Prostate gland (tissue), 2 donors: ENCODE measurements around the gene TMEM238L. TPM values are rescaled to one million over a fixed set of nuclear protein-coding genes. Genes with fewer than 3 reads are reported as not detected.

ENCODE experiments used
- DNase-seq: peaks from one replicate; pipeline ENCODE4 v3.0.0-alpha.2; 2019; ENCODE audit warnings: low spot score
- H3K27ac ChIP-seq, 2 donors: fragments of 200-600 bp; sonication (generic); 2 replicates each; pipeline ENCODE4 v1.5.1; 2017 to 2019
- H3K27me3 ChIP-seq: fragments of 200-600 bp; sonication (generic); replicated peaks from 2 replicates; pipeline ENCODE4 v1.5.1; 2019; ENCODE audit not compliant: insufficient read depth
- H3K36me3 ChIP-seq, 2 donors: fragments of 200-600 bp; sonication (generic); 1 replicate in 1 of 2; 2 replicates in 1 of 2; pipeline versions ENCODE4 v1.5.1 to v1.8.1; 2017 to 2019
- H3K4me1 ChIP-seq: fragments of 200-600 bp; sonication (generic); replicated peaks from 2 replicates; pipeline ENCODE4 v1.5.1; 2019
- H3K4me3 ChIP-seq, 2 donors: fragments of 200-600 bp; sonication (generic); 2 replicates each; pipeline ENCODE4 v1.5.1; 2017 to 2019
- H3K9me3 ChIP-seq: fragments of 200-600 bp; sonication (generic); 2 replicates; pipeline ENCODE4 v1.5.1; 2017
- POLR2A ChIP-seq: fragments of 450-650 bp; IDR thresholded peaks from one replicate; pipeline ENCODE4 v1.6.1; 2016; ENCODE audit warnings: antibody characterized with exemption, mild to moderate bottlenecking
- POLR2AphosphoS5 ChIP-seq: sonication (generic); formaldehyde crosslinking; IDR thresholded peaks from one replicate; pipeline ENCODE4 v1.6.1; 2017; ENCODE audit warnings: antibody characterized with exemption
- WGBS: methylation state at CpG from one replicate; pipeline ENCODE4 v1.1.5; 2018; 5-methylcytosine and 5-hydroxymethylcytosine counted together
- intact Hi-C: fragments of 100-400 bp; cut with DNase I; formaldehyde crosslinking; loops from one replicate; pipeline ENCODE4 v1.14.2; 2022
- total RNA-seq, 2 donors: library from RNA; depleted of rRNA; stranded (reverse); fragments of >200 nt; gene quantifications; one replicate each; pipeline ENCODE4 v1.1.0, GENCODE V29; 2016
- TF ChIP-seq, protein P1 (sequence below), 4 experiments: fragments of 200-600 bp in 2 of 4; fragments of 450-650 bp in 2 of 4; sonication (generic) in 2 of 4; IDR thresholded peaks; 1 replicate in 3 of 4; 2 replicates in 1 of 4; pipeline ENCODE4 v1.5.1; 2016 to 2019; ENCODE audit warnings: antibody characterized with exemption in 4 of 4, mild to moderate bottlenecking in 2 of 4, moderate library complexity in 2 of 4

Gene TMEM238L
- total RNA-seq, 2 donors from 2014 or later = 7.7 to 12.0 TPM

DNA sequence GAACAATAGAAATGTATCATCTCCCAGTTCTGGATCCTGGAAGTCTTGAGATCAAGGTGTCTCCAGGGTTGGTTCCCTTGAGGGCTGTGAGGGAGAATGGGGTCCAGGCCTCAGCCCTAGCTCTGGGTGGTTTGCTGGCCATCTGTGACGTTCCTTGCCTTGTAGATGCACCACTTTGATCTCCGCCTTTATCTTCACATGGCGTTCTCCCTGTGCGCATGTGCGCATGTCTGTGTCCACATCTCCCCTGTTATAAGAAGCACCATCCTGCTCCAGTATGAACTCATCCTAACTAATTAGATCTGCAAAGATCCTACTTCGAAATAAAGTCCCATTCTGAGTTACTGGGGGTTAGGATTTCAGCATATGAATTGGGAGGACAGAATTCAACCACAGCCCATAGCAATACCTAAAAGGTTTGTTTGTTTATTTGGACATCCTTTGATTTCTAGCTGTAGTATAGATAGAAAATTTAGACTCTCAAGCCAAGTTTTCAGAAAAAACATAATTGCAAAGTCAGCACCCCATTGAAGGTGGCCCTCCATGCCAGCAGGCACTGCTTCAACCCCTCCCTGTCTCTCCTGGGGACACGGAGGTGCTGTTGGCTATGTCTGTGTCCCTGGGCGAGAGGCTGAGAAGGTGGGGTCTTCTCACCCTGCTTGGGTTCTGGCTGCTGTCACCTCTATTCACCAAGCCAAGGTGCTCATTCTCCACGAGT is 2.8 kb upstream of the TMEM238L start:
- WGBS = 78% methylated on average over 9 of the region's 9 CpGs
- Histone ChIP-seq H3K36me3 (no peaks in the 10 kb centered on the region), H3K27me3 (no peaks in the 10 kb centered on the region), H3K4me3 (no peak overlapping the region), H3K4me1 (no peaks in the 10 kb centered on the region), H3K9me3 (no peaks in the 10 kb centered on the region), H3K27ac (no peak overlapping the region)
- intact Hi-C loops = no loop called here
- no peak for DNase-seq
- TF ChIP-seq, protein P1, sequence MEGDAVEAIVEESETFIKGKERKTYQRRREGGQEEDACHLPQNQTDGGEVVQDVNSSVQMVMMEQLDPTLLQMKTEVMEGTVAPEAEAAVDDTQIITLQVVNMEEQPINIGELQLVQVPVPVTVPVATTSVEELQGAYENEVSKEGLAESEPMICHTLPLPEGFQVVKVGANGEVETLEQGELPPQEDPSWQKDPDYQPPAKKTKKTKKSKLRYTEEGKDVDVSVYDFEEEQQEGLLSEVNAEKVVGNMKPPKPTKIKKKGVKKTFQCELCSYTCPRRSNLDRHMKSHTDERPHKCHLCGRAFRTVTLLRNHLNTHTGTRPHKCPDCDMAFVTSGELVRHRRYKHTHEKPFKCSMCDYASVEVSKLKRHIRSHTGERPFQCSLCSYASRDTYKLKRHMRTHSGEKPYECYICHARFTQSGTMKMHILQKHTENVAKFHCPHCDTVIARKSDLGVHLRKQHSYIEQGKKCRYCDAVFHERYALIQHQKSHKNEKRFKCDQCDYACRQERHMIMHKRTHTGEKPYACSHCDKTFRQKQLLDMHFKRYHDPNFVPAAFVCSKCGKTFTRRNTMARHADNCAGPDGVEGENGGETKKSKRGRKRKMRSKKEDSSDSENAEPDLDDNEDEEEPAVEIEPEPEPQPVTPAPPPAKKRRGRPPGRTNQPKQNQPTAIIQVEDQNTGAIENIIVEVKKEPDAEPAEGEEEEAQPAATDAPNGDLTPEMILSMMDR (IDR thresholded peaks at IDR 0.05) = no peak
- TF ChIP-seq POLR2AphosphoS5 (no peak), POLR2A (no peak)

DNA sequence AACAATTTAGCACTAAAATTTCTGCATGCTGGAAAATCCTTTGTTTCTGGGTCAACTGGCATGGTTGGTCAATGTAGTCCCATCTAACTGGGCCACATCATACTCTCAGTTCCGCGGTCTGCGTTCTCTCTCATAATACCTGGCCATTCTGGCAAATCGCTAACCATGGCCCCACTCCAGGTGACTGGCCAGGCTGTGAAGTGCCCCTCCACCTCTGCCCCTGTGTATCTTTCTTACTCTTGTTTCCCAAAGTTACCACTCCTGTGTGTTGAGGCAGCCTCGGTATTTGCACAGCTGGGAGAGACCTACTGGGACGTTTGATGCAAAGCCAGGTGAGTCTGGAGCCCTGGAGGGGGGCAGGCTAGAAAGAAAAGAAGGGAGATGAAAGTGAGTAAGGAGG is 2.0 kb upstream of the TMEM238L start:
- DNase-seq = no peak
- TF ChIP-seq POLR2A = no peak
- no peaks in the 10 kb centered on the region for H3K27me3 ChIP-seq
- H3K27ac ChIP-seq = no peak overlapping the region
- H3K4me3 ChIP-seq = no peak overlapping the region
- no peaks in the 10 kb centered on the region for H3K9me3 ChIP-seq
- H3K36me3 ChIP-seq = no peaks in the 10 kb centered on the region
- no peaks in the 10 kb centered on the region for H3K4me1 ChIP-seq
- WGBS = 69% methylated on average over 6 of the region's 6 CpGs
- intact Hi-C loops = no loop called here

DNA sequence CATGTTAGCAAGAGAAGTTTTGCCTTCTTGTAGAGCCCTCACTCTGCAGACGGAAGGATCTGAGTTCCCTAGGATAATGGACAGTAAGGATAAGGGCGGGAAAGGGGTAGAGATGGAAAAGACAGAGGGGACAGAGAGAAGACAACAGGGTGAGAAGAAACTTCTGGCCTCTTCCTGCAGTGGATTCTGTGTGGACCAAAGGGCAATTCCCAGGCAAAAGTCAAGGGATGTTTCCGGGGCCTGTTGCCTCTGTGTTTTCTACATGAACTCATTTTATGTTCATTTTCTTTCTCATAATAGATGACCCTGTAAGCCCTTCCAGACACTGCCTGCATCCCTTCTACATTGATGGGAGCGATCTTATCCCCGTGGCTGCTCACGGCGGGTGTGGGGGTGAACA is 647 bp upstream of the TMEM238L start:
- no peaks in the 10 kb centered on the region for H3K36me3 ChIP-seq
- H3K4me1 ChIP-seq = no peaks in the 10 kb centered on the region
- H3K4me3 ChIP-seq = no peak overlapping the region
- H3K9me3 ChIP-seq = no peaks in the 10 kb centered on the region
- H3K27ac ChIP-seq = no peak overlapping the region
- WGBS = 95% methylated on average over 7 of the region's 7 CpGs
- no peaks in the 10 kb centered on the region for H3K27me3 ChIP-seq
- intact Hi-C loops = no loop called here
- TF ChIP-seq, protein P1 (IDR thresholded peaks at IDR 0.05) = no peak
- TF ChIP-seq POLR2AphosphoS5 = no peak
- TF ChIP-seq POLR2A = no peak
- no peak for DNase-seq

DNA sequence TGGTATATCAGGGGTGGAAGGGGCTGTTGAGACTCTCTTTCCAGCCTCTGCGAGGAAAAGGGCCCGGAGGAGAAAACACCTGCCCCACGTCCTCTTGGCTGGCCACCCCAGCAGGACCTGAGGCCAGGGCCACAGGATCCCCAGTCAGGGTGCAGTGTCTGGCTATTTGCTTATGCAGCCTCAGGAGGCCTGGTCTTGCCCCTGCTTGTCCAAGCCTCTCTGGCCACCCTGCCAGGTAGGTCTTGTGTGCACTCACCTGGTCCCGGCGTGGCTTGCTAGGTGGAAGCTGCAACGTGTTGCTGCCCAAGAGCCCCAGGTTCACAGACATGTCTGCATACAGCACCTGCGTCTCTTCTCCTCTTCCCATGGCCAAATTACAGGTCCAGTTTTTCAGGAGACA is 549 bp downstream of the TMEM238L start:
- no peak overlapping the region for H3K4me3 ChIP-seq
- H3K27me3 ChIP-seq = no peaks in the 10 kb centered on the region
- no peak for DNase-seq
- H3K9me3 ChIP-seq = no peaks in the 10 kb centered on the region
- no peak overlapping the region for H3K27ac ChIP-seq
- no peaks in the 10 kb centered on the region for H3K36me3 ChIP-seq
- H3K4me1 ChIP-seq = no peaks in the 10 kb centered on the region
- intact Hi-C loops = no loop called here
- TF ChIP-seq, protein P1 (IDR thresholded peaks at IDR 0.05) = no peak
- TF ChIP-seq POLR2A = no peak
- TF ChIP-seq POLR2AphosphoS5 = no peak
- WGBS = 70% methylated on average over 7 of the region's 7 CpGs

DNA sequence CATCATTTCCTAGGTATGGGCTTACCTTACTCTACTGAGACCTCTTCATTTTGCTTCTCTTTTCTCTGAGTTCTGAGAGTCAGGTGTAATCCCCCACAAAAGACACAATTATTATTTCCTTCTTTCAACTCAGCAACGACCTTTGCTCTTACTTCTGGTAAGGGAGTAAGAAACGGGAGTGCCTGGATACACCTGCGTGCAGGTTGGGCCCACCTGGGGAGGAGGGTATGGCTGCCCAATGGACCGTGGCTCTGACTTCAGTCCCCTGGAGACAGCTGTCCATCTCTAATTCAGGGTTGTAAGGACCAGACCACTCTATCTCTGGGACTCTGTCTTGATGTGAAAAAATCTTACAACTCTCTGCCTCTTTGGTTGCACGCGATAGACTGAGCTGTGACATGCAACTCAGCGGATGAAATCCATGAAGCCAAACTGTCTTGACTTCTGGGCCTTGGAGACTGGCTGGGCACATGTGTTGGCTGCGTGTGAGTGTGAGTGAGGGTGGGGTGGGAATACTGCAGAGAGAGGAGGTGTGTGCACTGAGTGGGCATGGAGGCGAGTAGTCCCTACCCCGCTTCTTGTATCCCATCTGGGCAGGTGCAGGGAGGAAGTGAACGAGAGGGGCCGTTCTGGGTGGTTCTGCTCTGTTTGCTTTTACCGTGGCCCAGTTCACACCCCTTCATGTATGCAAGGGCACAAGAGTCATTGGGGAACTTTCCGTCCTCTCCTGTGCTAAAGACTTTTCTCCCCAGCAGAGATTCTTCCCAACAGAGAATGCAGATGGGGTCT is 1.2 kb downstream of the TMEM238L start:
- WGBS = 80% methylated on average over 14 of the region's 14 CpGs
- no peaks in the 10 kb centered on the region for H3K36me3 ChIP-seq

More for the DNA sequence above, 1.2 kb downstream of the TMEM238L start:
- H3K4me1 ChIP-seq = peaks cover 3% of the 10 kb centered on the region
- no peak for DNase-seq
- no peak overlapping the region for H3K4me3 ChIP-seq
- intact Hi-C loops = no loop called here
- TF ChIP-seq POLR2AphosphoS5 = no peak
- TF ChIP-seq, protein P1 (IDR thresholded peaks at IDR 0.05) = no peak
- TF ChIP-seq POLR2A = no peak
- no peaks in the 10 kb centered on the region for H3K9me3 ChIP-seq
- no peak overlapping the region for H3K27ac ChIP-seq
- no peaks in the 10 kb centered on the region for H3K27me3 ChIP-seq
